ENCODE results near the gene SMG6. TPM values are rescaled to one million over a fixed set of nuclear protein-coding genes. Genes with fewer than 3 reads are reported as not detected.

The SMG6 gene
- total and polyA plus RNA-seq, 2 of the 4 experiments (the other 2 are of a cell fraction): 16.3 to 30.3 TPM

GRCh38 chr17:2111691-2112090 is 191.9 kb downstream of the SMG6 start:
- Histone ChIP-seq H3K27me3 (ENCODE audit: control insufficient read depth, insufficient read depth, low read length) (no peaks in the 10 kb centered on the region), H2AFZ (replicated peaks; ENCODE audit: low read length, poor library complexity) (no peak overlapping the region), H2BK15ac (ENCODE audit: low read depth, low read length) (no peak overlapping the region; the same call in 2 of the 3 replicates), H3K23ac (ENCODE audit: low read depth, low read length) (0 out of 2 replicates have a peak overlapping the region, but pooled peaks have one; percentile 21), H3K4me1 (ENCODE audit: control insufficient read depth, insufficient read depth, low read length) (peaks cover 10% of the 10 kb centered on the region), H3K4me2 (ENCODE audit: low read depth, low read length) (no peak overlapping the region), H2AK9ac (replicated peaks; ENCODE audit: low read depth, low read length, poor library complexity) (peak overlapping the region; percentile 52), H3K36me3 (ENCODE audit: control insufficient read depth, insufficient read depth, low read length) (no peaks in the 10 kb centered on the region; the same call in 1 of the 2 replicates), H3K79me1 (ENCODE audit: low read depth in 1 of 2, low read length in 2 of 2) (peaks cover 16 to 32% of the 10 kb centered on the region in 2 experiments), H2BK20ac (ENCODE audit: low read depth, low read length) (peak overlapping the region; percentile 41), H3K4me3 (ENCODE audit: insufficient read depth, low read depth, low read length) (no peak overlapping the region), H4K91ac (ENCODE audit: insufficient read depth, low read depth, low read length) (peak overlapping the region; percentile 76), H4K20me1 (ENCODE audit: insufficient read depth, low read length) (no peaks in the 10 kb centered on the region; the same call in 1 of the 2 replicates), H3K9ac (ENCODE audit: low read depth, low read length) (peak overlapping the region; percentile 11; the same call in 1 of the 2 replicates), H2BK120ac (ENCODE audit: low read depth, low read length) (peak overlapping the region; percentile 73; the same call in 1 of the 2 replicates), H3K27ac (ENCODE audit: insufficient read depth, low read length) (peak overlapping the region; percentile 81), H4K5ac (ENCODE audit: low read depth, low read length) (no peak overlapping the region), H3K9me1 (ENCODE audit: insufficient read depth, low read length) (peaks cover 5% of the 10 kb centered on the region), H3K4ac (ENCODE audit: low read depth, low read length) (peak overlapping the region; percentile 80), H2BK5ac (ENCODE audit: low read depth, low read length, poor library complexity, severe bottlenecking) (peak overlapping the region; percentile 56), H2AK5ac (ENCODE audit: low read depth, low read length) (peak overlapping the region; percentile 74; the same call in 1 of the 2 replicates), H3K9me3 (ENCODE audit: control insufficient read depth, insufficient read depth, low read length) (no peaks in the 10 kb centered on the region), H3K14ac (replicated peaks; ENCODE audit: low read depth, low read length) (0 out of 2 replicates have a peak overlapping the region, but pooled peaks have one; percentile 43), H4K8ac (ENCODE audit: low read depth in 2 of 2, low read length in 2 of 2) (peak overlapping the region in 1 of 2 experiments; percentile 86; a peak in 2 of 4 replicates), H3K18ac (ENCODE audit: low read depth, low read length) (0 out of 2 replicates have a peak overlapping the region, but pooled peaks have one; percentile 13), H3K56ac (ENCODE audit: extremely low read depth, insufficient read depth, low read length) (no peak overlapping the region; the same call in 1 of the 2 replicates)
- dilution Hi-C loops (cut with HindIII; ENCODE audit: low sequenced_read_pairs, unreplicated experiment): no loop called here
- ATAC-seq (ENCODE audit: low read depth) (peak; percentile 80), DNase-seq (peak; percentile 97)
- WGBS, 2 experiments (ENCODE audit: extremely low coverage in 2 of 2, insufficient read length in 1 of 2): no CpG with 5 or more reads among the region's 5 CpGs
- ChIA-PET POLR2A (ENCODE audit: unreplicated experiment) (no interaction called here), CTCF (interaction anchor here (1.0 to 1.7 kb wide), 2 partner anchors 57 to 133 kb away, joined by 4 to 5 read pairs; partner anchors contain the start of gene HIC1)
- in situ Hi-C loops (cut with MboI; ENCODE audit: low sequenced_read_pairs): no loop called here
- intact Hi-C loops (cut with micrococcal nuclease): loop anchor here (5.0 kb wide), 1 partner anchor 131 kb away; no protein-coding TSS in a partner anchor
- no TSS peak for BruUV-seq (replicated peaks)
- TF ChIP-seq USF2 (IDR thresholded peaks at IDR 0.05; ENCODE audit: low read depth, low read length) (no peak), FOS (IDR thresholded peaks at IDR 0.05; ENCODE audit: low read depth, low read length) (no peak), CTCF (conservative IDR thresholded peaks at IDR 0.05; ENCODE audit: low read depth, low read length) (no peak), RCOR1 (IDR thresholded peaks at IDR 0.05; ENCODE audit: insufficient replicate concordance, low read length) (no peak), ELK1 (IDR thresholded peaks at IDR 0.05; ENCODE audit: borderline replicate concordance, low read depth, low read length) (no peak), POLR2A (IDR thresholded peaks at IDR 0.05; ENCODE audit: low read depth, low read length) (no peak), CEBPB (IDR thresholded peaks at IDR 0.05; ENCODE audit: low read depth, low read length) (no peak), RAD21 (IDR thresholded peaks at IDR 0.05; ENCODE audit: low read length) (no peak), BHLHE40 (IDR thresholded peaks at IDR 0.05; ENCODE audit: low read depth, low read length) (no peak), MAFK (IDR thresholded peaks at IDR 0.05; ENCODE audit: low read depth, low read length) (no peak), MAZ (IDR thresholded peaks at IDR 0.05; ENCODE audit: borderline replicate concordance, low read depth, low read length) (no peak), RFX5 (IDR thresholded peaks at IDR 0.05; ENCODE audit: low read depth, low read length) (no peak), MXI1 (IDR thresholded peaks at IDR 0.05; ENCODE audit: borderline replicate concordance, low read depth, low read length) (no peak)
